ENCODE data around the gene BTBD7.
A peak's percentile ranks its signal among the peaks of the same experiment; 100 is the strongest.

Gene BTBD7

DNA sequence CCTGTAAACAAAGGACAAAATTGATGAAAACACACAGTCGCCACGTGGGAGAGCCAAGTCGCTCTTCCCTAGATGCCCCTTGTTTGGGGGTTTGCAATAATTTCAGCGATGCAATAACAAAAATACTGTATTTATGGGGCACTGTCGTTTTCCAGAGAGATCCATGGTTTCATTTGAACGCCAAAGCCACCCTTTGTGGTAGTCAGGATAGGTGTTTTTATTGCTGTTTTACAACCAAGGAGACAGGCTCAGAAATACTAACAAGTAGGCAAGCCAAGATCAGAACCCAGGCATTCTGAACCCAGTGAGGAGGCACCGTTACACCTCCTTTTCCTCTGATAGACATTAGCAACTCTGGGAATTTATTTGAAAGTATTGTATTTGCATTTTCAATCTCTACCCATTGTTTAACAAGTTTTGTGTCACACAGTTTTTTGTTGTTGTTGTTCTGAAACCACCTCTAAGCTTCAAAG is 831 bp upstream of the BTBD7 start:
- TF ChIP-seq ZFX (IDR thresholded peaks at IDR 0.05) (no peak), CTCF (conservative IDR thresholded peaks at IDR 0.05) (no peak)
- H3K27ac ChIP-seq: peak overlapping the region; percentile 92

GRCh38 chr14:93332397-93332852 is 411 bp downstream of the BTBD7 start:
- TF ChIP-seq ZFX (IDR thresholded peaks at IDR 0.05): no peak
- TF ChIP-seq CTCF (conservative IDR thresholded peaks at IDR 0.05): no peak
- peak overlapping the region; percentile 92 for H3K27ac ChIP-seq

GRCh38 chr14:93331728-93332396 is 974 bp downstream of the BTBD7 start:
- H3K27ac ChIP-seq: peak overlapping the region; percentile 92
- TF ChIP-seq ZFX (IDR thresholded peaks at IDR 0.05) (peak; percentile 32; the same call in 1 of the 2 replicates), CTCF (conservative IDR thresholded peaks at IDR 0.05) (no peak)

- peak overlapping the region; percentile 92; the same call in 1 of the 2 replicates for H3K27ac ChIP-seq
- TF ChIP-seq CTCF (conservative IDR thresholded peaks at IDR 0.05) (no peak), ZFX (IDR thresholded peaks at IDR 0.05) (no peak)
Measured at GRCh38 chr14:93331002-93331727, 1.7 kb downstream of the BTBD7 start.

- no peak overlapping the region for H3K27ac ChIP-seq
- TF ChIP-seq CTCF (conservative IDR thresholded peaks at IDR 0.05) (no peak), ZFX (IDR thresholded peaks at IDR 0.05) (no peak)
Measured at GRCh38 chr14:93330609-93331000, 2.2 kb downstream of the BTBD7 start.

- H3K27ac ChIP-seq: no peak overlapping the region
- TF ChIP-seq ZFX (IDR thresholded peaks at IDR 0.05): no peak
- no peak for TF ChIP-seq CTCF (conservative IDR thresholded peaks at IDR 0.05)
Measured at GRCh38 chr14:93329965-93330608, 2.7 kb downstream of the BTBD7 start.

- no peak overlapping the region for H3K27ac ChIP-seq
- TF ChIP-seq ZFX (IDR thresholded peaks at IDR 0.05): no peak
- TF ChIP-seq CTCF (conservative IDR thresholded peaks at IDR 0.05): no peak
Measured at GRCh38 chr14:93328546-93328945, 4.3 kb downstream of the BTBD7 start.
